BE2C (cell line): ENCODE measurements around the gene CACNA1A.

Experiments used
- DNase-seq: peaks from one replicate; pipeline ENCODE4 v3.0.0-alpha.2; 2020
- H3K27me3 ChIP-seq: fragments of 250-450 bp; sonication (Bioruptor Pico); 2 replicates; pipeline ENCODE4 v1.5.1; 2020; ENCODE audit warnings: mild to moderate bottlenecking
- H3K36me3 ChIP-seq: fragments of 250-450 bp; sonication (Bioruptor Pico); 2 replicates; pipeline ENCODE4 v1.5.1; 2020; ENCODE audit warnings: mild to moderate bottlenecking
- H3K4me1 ChIP-seq: fragments of 250-450 bp; sonication (Bioruptor Pico); 2 replicates; pipeline ENCODE4 v1.5.1; 2020
- H3K4me3 ChIP-seq: 2 replicates; pipeline ENCODE4 v1.5.1; 2011; ENCODE audit warnings: low read depth, low read length
- H3K9me3 ChIP-seq: fragments of 250-450 bp; sonication (Bioruptor Pico); 2 replicates; pipeline ENCODE4 v1.5.1; 2020
- TF ChIP-seq, protein P1 (sequence below): IDR thresholded peaks from 2 replicates; pipeline ENCODE4 v1.5.1; 2012; ENCODE audit warnings: mild to moderate bottlenecking, low read depth, low read length

CACNA1A gene

DNA sequence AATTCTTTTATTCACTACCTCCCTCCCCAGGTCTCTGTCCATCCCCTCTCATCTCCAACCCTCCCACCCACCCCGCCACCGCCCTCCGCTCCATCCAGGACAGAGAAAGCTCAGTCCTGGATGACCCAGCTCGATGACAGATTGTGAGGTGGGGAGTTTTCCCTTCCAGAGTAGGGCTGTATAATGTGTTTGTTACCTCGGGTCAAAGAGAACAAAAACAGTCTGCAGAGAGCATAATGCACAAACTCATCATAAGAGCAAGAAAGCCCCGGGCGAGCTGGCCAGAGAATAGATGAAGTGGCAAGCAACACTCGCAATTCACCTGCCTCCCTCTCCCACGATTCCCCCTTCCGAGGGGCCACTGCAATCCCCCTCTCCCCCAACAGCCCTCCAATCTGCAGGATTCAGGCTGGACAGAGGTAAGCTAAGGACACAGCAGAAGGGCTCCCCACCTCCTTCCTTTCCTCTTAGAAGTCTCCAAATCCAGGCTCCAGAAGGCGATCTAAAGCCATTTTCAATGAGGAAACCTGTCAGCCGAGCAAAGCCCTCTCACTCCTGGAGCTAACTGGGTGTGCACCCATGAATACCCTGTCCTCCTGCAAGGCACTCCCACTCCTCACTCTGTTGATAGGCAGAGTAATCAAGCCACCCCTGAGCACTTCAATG is 2.6 kb downstream of the CACNA1A start:
- DNase-seq, result no peak
- Histone ChIP-seq H3K36me3 (no peaks in the 10 kb centered on the region), H3K4me1 (no peaks in the 10 kb centered on the region), H3K9me3 (no peaks in the 10 kb centered on the region), H3K4me3 (no peak overlapping the region), H3K27me3 (peaks cover 67% of the 10 kb centered on the region)
- TF ChIP-seq, protein P1, sequence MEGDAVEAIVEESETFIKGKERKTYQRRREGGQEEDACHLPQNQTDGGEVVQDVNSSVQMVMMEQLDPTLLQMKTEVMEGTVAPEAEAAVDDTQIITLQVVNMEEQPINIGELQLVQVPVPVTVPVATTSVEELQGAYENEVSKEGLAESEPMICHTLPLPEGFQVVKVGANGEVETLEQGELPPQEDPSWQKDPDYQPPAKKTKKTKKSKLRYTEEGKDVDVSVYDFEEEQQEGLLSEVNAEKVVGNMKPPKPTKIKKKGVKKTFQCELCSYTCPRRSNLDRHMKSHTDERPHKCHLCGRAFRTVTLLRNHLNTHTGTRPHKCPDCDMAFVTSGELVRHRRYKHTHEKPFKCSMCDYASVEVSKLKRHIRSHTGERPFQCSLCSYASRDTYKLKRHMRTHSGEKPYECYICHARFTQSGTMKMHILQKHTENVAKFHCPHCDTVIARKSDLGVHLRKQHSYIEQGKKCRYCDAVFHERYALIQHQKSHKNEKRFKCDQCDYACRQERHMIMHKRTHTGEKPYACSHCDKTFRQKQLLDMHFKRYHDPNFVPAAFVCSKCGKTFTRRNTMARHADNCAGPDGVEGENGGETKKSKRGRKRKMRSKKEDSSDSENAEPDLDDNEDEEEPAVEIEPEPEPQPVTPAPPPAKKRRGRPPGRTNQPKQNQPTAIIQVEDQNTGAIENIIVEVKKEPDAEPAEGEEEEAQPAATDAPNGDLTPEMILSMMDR, result no peak

DNA sequence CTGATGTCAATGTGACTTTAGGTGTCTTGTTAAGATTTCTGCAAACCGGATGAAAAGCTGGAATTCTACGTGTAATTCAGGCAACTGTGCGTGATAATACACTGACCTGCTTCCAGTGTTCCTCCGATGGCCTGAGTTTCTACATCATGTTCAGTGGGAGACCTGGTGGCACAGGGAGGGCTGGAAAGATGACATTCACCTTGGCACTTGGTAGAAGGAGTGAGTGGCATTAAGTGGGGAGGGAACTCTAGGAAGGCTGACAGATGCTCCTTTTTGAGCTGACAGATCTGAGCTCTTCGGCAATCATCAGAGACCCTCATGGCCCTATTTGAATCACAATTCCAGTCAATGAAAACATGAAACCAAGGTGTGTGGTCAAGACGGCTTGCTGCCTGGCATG is 4.0 kb downstream of the CACNA1A start:
- no peaks in the 10 kb centered on the region for H3K4me1 ChIP-seq
- no peak overlapping the region for H3K4me3 ChIP-seq
- no peak for DNase-seq
- TF ChIP-seq, protein P1, result no peak
- peaks cover 53% of the 10 kb centered on the region for H3K27me3 ChIP-seq
- H3K9me3 ChIP-seq, result no peaks in the 10 kb centered on the region
- no peaks in the 10 kb centered on the region for H3K36me3 ChIP-seq

DNA sequence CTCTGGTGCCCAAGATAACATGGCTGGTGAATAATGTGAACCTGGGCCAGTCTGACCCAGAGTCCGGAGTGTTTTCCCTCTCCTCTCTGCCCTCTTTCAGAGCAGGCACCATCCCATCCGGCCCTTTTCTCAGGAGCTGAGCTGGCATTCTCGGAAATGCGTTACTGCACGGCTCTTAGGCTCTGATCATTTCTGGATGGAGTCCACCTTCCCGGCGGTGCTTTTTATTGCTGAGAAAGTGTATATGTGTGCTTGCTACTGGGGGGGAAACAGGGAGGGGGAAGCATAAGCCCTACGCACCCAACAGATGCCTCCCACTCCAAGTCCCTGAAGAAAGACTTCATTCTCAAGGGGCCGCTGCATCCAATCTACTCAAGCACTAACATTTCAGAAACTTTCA is 6.6 kb downstream of the CACNA1A start:
- Histone ChIP-seq H3K4me1 (no peaks in the 10 kb centered on the region), H3K9me3 (no peaks in the 10 kb centered on the region), H3K36me3 (no peaks in the 10 kb centered on the region), H3K4me3 (no peak overlapping the region), H3K27me3 (peaks cover 34% of the 10 kb centered on the region)
- TF ChIP-seq, protein P1, result no peak
- no peak for DNase-seq

DNA sequence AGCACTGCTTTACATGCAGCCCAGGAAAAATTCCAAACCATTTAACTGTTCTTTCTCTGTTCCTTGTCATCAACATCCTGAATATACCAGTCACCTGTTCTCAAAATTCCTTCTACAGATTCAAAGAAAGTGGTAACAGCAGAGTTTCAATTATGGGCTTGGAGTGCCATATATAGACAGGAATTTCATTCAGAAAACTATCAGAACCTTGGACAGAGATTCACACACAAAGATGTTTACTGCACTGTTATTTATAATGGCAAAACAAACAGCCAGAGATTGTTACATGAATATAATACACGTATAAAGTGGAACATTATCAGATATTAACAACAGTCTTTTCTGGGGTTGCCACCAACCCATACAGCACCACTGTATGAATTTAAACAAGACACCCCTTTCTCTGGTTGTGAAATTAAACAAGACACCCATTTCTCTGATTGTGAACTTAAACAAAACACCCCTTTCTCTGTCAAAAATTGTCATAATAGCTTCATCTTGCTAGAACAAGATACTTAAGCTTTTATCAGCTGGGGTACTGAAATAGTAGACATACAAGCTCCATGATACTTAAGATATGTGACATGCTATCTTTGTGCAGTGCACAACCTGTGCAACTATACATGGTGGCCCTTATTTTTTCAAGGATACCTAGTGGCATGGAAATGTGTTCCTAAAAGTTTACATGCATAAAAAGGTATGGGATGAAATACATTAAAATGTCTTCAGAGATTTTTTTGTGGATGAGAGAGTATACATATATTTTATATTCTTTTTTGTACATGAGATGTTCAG is 12.6 kb downstream of the CACNA1A start:
- no peak for DNase-seq
- no peaks in the 10 kb centered on the region for H3K36me3 ChIP-seq
- H3K4me3 ChIP-seq, result no peak overlapping the region
- H3K9me3 ChIP-seq, result no peaks in the 10 kb centered on the region
- H3K4me1 ChIP-seq, result no peaks in the 10 kb centered on the region
- TF ChIP-seq, protein P1, result no peak
- H3K27me3 ChIP-seq, result no peaks in the 10 kb centered on the region

DNA sequence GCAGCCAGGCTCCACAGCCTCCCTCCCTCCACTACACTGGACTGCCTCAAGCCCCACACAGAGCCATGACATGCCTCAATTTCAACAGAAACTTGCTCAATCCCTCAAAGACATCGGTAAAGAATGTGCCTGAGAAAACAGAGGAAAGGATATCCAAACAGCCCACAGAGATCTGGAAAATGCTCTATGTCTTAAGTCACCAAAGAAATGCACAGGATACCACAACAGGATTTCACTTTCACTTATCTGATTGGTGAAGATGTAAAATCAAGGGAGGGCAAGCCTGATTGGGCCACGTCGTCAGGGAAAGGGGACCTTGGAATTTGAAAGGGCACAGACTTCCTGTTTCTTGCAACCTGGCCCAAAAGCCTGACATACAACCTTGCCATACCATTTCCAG is 14.2 kb downstream of the CACNA1A start:
- TF ChIP-seq, protein P1, result no peak
- no peak for DNase-seq
- Histone ChIP-seq H3K36me3 (no peaks in the 10 kb centered on the region), H3K4me3 (no peak overlapping the region), H3K27me3 (no peaks in the 10 kb centered on the region), H3K9me3 (no peaks in the 10 kb centered on the region), H3K4me1 (no peaks in the 10 kb centered on the region)

DNA sequence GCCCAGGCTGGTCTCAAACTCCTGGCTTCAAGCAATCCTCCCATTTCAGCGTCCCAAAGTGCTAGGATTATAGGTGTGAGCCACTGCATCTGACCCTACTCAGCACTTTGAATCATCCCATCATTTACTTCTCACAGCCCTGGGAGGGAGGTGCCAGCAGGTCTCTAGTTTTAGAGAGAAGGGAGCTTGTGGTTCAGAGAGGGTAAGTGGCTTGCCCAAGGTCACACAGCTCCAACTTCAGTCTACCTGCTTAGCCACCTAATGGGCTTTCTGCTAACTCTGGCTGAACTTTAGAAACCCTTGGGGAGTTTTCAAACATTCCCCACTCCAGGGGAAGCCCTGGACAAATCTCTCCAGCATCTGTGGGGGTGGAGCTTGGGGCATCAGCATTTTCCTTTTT is 18.3 kb downstream of the CACNA1A start:
- Histone ChIP-seq H3K4me3 (no peak overlapping the region), H3K9me3 (no peaks in the 10 kb centered on the region), H3K36me3 (no peaks in the 10 kb centered on the region), H3K4me1 (no peaks in the 10 kb centered on the region), H3K27me3 (no peaks in the 10 kb centered on the region)
- DNase-seq, result no peak
- TF ChIP-seq, protein P1, result no peak
